Endodermal cell (in vitro differentiated cells): ENCODE data around the gene TMEM190. TPM values are rescaled to one million over a fixed set of nuclear protein-coding genes. Genes with fewer than 3 reads are reported as not detected.

ENCODE experiments used
- DNase-seq: peaks from one replicate; pipeline ENCODE4 v3.0.0-alpha.2; 2017
- H3K27ac ChIP-seq: 2 replicates; pipeline ENCODE4 v1.5.1; 2013; ENCODE audit warnings: mild to moderate bottlenecking, low read depth, low read length, moderate library complexity
- H3K27me3 ChIP-seq: 2 replicates; pipeline ENCODE4 v1.6.1; 2013; ENCODE audit warnings: mild to moderate bottlenecking, low read length, moderate library complexity; ENCODE audit not compliant: insufficient read depth, control insufficient read depth, poor library complexity, severe bottlenecking
- H3K36me3 ChIP-seq: 2 replicates; pipeline ENCODE4 v1.7.0; 2013; ENCODE audit warnings: mild to moderate bottlenecking, low read length, moderate library complexity; ENCODE audit not compliant: control insufficient read depth, insufficient read depth
- H3K4me1 ChIP-seq: one replicate; pipeline ENCODE4 v1.7.0; 2013; ENCODE audit warnings: low read length; ENCODE audit not compliant: control insufficient read depth, insufficient read depth
- H3K4me3 ChIP-seq: 2 replicates; pipeline ENCODE4 v1.5.1; 2013; ENCODE audit warnings: mild to moderate bottlenecking, low read length, moderate library complexity
- H3K9ac ChIP-seq: 2 replicates; pipeline ENCODE4 v1.6.1; 2013; ENCODE audit warnings: mild to moderate bottlenecking, low read length, moderate library complexity; ENCODE audit not compliant: poor library complexity, severe bottlenecking; ENCODE audit errors: extremely low read depth
- H3K9me3 ChIP-seq: 2 replicates; pipeline ENCODE4 v1.6.1; 2013; ENCODE audit warnings: mild to moderate bottlenecking, low read length, moderate library complexity; ENCODE audit not compliant: control insufficient read depth
- H3K27ac Mint-ChIP-seq: 2 replicates; pipeline ENCODE4 v1.8.0; 2020; ENCODE audit warnings: mixed read lengths
- H3K27me3 Mint-ChIP-seq: 2 replicates; pipeline ENCODE4 v1.8.0; 2021; ENCODE audit warnings: mild to moderate bottlenecking, mixed read lengths; ENCODE audit not compliant: insufficient read depth
- H3K36me3 Mint-ChIP-seq: 2 replicates; pipeline ENCODE4 v1.8.0; 2020; ENCODE audit warnings: low read depth, mixed read lengths
- H3K4me1 Mint-ChIP-seq: 2 replicates; pipeline ENCODE4 v1.8.0; 2020; ENCODE audit warnings: mixed read lengths
- H3K4me3 Mint-ChIP-seq: 2 replicates; pipeline ENCODE4 v1.8.0; 2020; ENCODE audit warnings: mild to moderate bottlenecking, moderate library complexity, mixed read lengths
- H3K9me3 Mint-ChIP-seq: 2 replicates; pipeline ENCODE4 v1.8.0; 2020; ENCODE audit warnings: mild to moderate bottlenecking, mixed read lengths
- CTCF ChIP-seq: fragments of 200-600 bp; sonication (generic); conservative IDR thresholded peaks from 2 replicates; pipeline ENCODE4 v1.5.0; 2021; ENCODE audit warnings: antibody characterized with exemption, mild to moderate bottlenecking
- WGBS, 2 experiments: methylation state at CpG; one replicate each; pipeline versions ENCODE4 v1.1.5 to v1.1.7; 2013; ENCODE audit warnings: missing lambda C conversion rate in 2 of 2, mixed read lengths in 1 of 2; ENCODE audit not compliant: insufficient coverage in 1 of 2, insufficient read length in 1 of 2; 5-methylcytosine and 5-hydroxymethylcytosine counted together
- total RNA-seq, 2 donors: library from RNA; stranded (reverse); fragmentation: NEBNext Ultra II Directional in 1 of 2; extraction: Animal tissue kit (Norgen Biotek cat#: 25700) in 1 of 2; gene quantifications; 2 replicates in 1 of 2; 3 replicates in 1 of 2; pipeline ENCODE4 v1.2.1, GENCODE V29; 2021

Gene TMEM190
- total RNA-seq, 2 donors from 2014 or later, result 1.2 TPM; not detected in 1

GRCh38 chr19:55346725-55347441, 29.7 kb upstream of the TMEM190 start:
- Mint-ChIP-seq H3K4me1 (peaks cover 10% of the 10 kb centered on the region), H3K27me3 (peaks cover 16% of the 10 kb centered on the region), H3K27ac (no peak overlapping the region), H3K9me3 (no peaks in the 10 kb centered on the region), H3K4me3 (no peak overlapping the region), H3K36me3 (peaks cover 41% of the 10 kb centered on the region)
- Histone ChIP-seq H3K4me1 (peaks cover 9% of the 10 kb centered on the region), H3K36me3 (peaks cover 45% of the 10 kb centered on the region), H3K9ac (no peak overlapping the region), H3K27ac (no peak overlapping the region), H3K4me3 (no peak overlapping the region), H3K9me3 (no peaks in the 10 kb centered on the region), H3K27me3 (peaks cover 9% of the 10 kb centered on the region)
- TF ChIP-seq CTCF, result no peak
- peak; percentile 48 for DNase-seq
- 94 to 96% methylated on average over 9 to 41 of the region's 41 CpGs for WGBS, 2 experiments

- no peaks in the 10 kb centered on the region for H3K9me3 Mint-ChIP-seq
- Histone ChIP-seq H3K36me3 (peaks cover 38% of the 10 kb centered on the region), H3K9ac (no peak overlapping the region), H3K9me3 (no peaks in the 10 kb centered on the region), H3K27ac (no peak overlapping the region), H3K4me1 (peaks cover 9% of the 10 kb centered on the region), H3K27me3 (peaks cover 16% of the 10 kb centered on the region), H3K4me3 (no peak overlapping the region)
- WGBS, 2 experiments, result 86 to 92% methylated on average over 2 to 8 of the region's 10 CpGs
- peak; percentile 41 for DNase-seq
- H3K4me3 Mint-ChIP-seq, result no peak overlapping the region
- H3K4me1 Mint-ChIP-seq, result peaks cover 10% of the 10 kb centered on the region
- TF ChIP-seq CTCF, result no peak
- H3K27ac Mint-ChIP-seq, result no peak overlapping the region
- peaks cover 38% of the 10 kb centered on the region for H3K36me3 Mint-ChIP-seq
- peaks cover 23% of the 10 kb centered on the region for H3K27me3 Mint-ChIP-seq
These were observed 29.1 kb upstream of the TMEM190 start for GRCh38 chr19:55347442-55348009.

GRCh38 chr19:55348317-55349034, 28.1 kb upstream of the TMEM190 start:
- peak overlapping the region; percentile 29 for H3K27ac ChIP-seq
- TF ChIP-seq CTCF, result no peak
- H3K4me3 ChIP-seq, result no peak overlapping the region
- peaks cover 29% of the 10 kb centered on the region for H3K36me3 ChIP-seq
- H3K9me3 ChIP-seq, result no peaks in the 10 kb centered on the region
- peaks cover 25% of the 10 kb centered on the region for H3K27me3 ChIP-seq
- peak; percentile 81 for DNase-seq
- Mint-ChIP-seq H3K4me1 (peaks cover 10% of the 10 kb centered on the region), H3K27ac (peak overlapping the region; percentile 48), H3K4me3 (no peak overlapping the region), H3K9me3 (no peaks in the 10 kb centered on the region), H3K27me3 (peaks cover 32% of the 10 kb centered on the region), H3K36me3 (peaks cover 28% of the 10 kb centered on the region)
- H3K4me1 ChIP-seq, result peaks cover 9% of the 10 kb centered on the region
- 59 to 63% methylated on average over 15 to 22 of the region's 22 CpGs for WGBS, 2 experiments
- H3K9ac ChIP-seq, result no peak overlapping the region
